SKM-1 (cell line): ENCODE data around the gene BABAM2.

Experiments
- DNase-seq: peaks from one replicate; lab custom pipeline; 2025; ENCODE audit not compliant: unreplicated experiment; lab: John Stamatoyannopoulos, UW

The BABAM2 gene

GRCh38 chr2:28062867-28063266 is 172.3 kb downstream of the BABAM2 start:
- no peak for DNase-seq

GRCh38 chr2:28063492-28063962 is 173.0 kb downstream of the BABAM2 start:
- no peak for DNase-seq

GRCh38 chr2:28067602-28068001 is 177.1 kb downstream of the BABAM2 start:
- DNase-seq, result no peak

GRCh38 chr2:28068088-28068487 is 177.6 kb downstream of the BABAM2 start:
- no peak for DNase-seq

- no peak for DNase-seq
Measured at GRCh38 chr2:28068527-28068926, 178.0 kb downstream of the BABAM2 start.

- no peak for DNase-seq
Measured at GRCh38 chr2:28071221-28071620, 180.7 kb downstream of the BABAM2 start.

- DNase-seq, result no peak
Measured at GRCh38 chr2:28074137-28074536, 183.6 kb downstream of the BABAM2 start.

GRCh38 chr2:28080911-28081310 is 190.4 kb downstream of the BABAM2 start:
- DNase-seq, result no peak

GRCh38 chr2:28082131-28082530 is 191.6 kb downstream of the BABAM2 start:
- no peak for DNase-seq

DNA sequence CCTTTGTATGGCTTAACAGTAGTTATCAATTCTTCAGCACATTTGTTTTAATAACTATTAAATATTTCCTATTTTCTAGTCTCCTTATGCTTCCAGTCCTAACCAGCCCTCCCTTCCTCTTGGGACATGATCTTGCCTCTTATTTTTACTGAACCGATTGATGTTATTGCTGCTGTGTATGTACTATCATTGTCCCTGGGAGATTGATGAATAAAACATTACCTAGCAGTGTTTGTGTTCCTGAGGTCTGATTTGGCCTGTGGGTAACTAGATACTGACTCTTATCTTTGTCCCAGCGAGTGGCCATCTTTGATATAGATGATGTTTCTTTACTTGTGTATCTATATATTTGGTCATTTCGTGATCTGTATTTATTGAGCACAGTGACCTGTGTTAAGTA is 192.9 kb downstream of the BABAM2 start:
- DNase-seq, result no peak

DNA sequence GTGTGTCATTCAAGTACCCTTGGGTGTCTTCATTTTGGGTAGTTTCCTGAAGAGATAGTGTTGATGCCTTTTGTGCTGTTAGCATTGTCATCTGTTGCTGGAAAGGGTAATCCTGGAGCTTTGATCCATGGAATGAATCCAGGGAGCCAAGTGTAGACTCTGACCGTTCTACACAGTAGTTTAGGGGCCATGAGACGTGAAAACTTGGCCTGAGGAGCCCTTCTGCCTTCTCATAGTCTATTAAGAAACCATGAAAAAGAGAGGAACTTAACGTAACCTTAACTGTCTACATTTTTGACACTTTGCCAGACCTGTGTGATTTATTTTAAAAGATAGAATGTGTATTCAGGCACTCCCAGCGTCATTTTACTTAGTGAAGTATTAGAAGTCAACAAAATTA is 194.0 kb downstream of the BABAM2 start:
- no peak for DNase-seq

DNA sequence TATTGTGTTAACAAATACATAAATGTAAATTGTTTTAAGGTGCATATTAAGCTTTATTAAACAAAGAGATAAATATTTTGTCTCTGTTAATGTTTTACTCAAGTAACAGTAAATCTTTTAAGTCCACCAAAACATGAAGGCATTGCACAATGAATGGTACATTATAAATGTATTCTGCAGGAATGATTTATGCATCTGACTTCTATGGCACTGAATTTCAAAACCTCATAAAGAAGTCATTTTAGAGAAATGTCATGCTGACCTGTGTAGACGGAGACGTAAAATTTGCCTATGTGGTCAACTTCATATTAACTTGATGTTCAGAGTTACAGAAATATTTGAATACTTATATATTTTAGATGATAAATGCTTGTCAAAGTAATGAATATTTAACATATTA is 194.7 kb downstream of the BABAM2 start:
- no peak for DNase-seq

DNA sequence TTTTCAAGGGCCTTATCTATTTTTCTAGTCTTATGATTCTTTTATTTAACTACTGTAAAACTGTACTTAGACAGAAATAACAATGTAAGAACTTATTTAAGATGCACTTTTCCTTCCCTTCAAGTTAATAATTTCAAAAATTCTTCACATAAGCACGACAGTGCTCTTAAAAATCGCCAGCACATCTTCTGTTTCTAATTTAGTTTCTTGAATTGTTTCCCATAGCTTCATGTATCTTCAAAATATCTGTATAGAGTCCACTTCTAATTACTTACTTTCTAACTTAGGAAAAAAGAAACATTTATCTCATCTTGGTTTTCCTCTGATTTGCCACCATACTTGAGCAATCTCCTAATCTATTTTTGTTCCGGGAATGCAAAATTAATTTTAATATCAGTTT is 196.1 kb downstream of the BABAM2 start:
- DNase-seq, result no peak

- DNase-seq, result no peak
Measured at GRCh38 chr2:28088970-28089369, 198.4 kb downstream of the BABAM2 start.

- no peak for DNase-seq
Measured at GRCh38 chr2:28089486-28089885, 199.0 kb downstream of the BABAM2 start.

DNA sequence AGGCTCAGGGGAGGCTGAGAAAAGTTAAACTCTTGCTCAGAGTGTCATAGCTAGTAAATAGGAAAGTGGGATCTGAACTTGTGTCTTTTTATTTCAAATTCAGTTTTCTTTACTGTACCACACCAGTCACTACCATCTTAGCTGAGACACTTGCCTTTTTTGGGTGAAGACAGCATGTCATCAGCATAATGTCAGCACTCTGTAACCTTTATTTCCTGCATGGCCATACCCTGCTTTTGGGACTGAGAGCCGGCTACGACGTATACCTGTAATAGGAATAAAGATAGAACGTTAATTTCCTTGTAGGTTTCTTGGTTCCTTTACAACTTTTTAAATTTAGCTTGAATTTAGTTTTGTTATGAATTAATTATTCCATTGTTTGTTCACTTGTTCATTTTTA is 202.8 kb downstream of the BABAM2 start:
- no peak for DNase-seq

- DNase-seq, result no peak
Measured at GRCh38 chr2:28093768-28094167, 203.2 kb downstream of the BABAM2 start.

GRCh38 chr2:28094739-28095138 is 204.2 kb downstream of the BABAM2 start:
- no peak for DNase-seq

DNA sequence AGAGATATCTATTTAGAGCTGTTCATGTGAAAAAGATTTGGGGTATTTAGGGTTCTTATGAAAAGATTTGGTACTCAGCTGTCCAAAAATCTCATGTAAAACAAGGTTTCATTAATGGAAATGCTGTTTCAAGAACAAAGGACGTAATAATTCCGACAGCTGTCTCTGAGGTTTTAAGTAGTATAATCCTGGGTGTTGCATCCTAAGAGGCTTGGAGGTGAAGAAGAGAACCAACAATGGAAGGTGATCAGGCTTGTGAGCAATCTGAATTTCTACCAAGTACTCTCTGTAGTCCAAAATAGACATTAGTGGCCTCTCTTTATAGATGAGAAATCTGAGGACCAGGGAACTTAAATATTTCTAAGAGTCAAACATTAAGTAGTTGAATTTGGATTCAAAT is 205.1 kb downstream of the BABAM2 start:
- no peak for DNase-seq

DNA sequence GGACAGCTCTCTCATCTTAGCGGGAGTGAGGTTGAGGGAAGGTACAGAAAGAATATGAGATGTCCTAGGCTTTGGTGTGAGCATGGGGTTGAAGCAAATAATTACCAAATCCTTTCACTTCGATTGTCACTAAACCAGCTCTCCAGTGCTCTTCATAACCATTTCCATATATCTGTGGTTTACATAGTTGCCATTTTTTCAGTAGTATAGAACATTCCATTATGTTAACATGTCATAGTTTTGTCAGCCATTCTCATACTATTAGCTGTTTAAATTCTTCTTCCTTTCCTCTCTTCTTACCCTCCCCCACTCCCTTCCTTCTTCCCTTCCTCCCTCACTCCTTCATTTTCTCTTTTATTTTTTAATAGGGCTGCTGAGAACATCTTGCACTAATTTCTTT is 205.9 kb downstream of the BABAM2 start:
- no peak for DNase-seq

- no peak for DNase-seq
Measured at GRCh38 chr2:28098501-28099225, 208.1 kb downstream of the BABAM2 start.

DNA sequence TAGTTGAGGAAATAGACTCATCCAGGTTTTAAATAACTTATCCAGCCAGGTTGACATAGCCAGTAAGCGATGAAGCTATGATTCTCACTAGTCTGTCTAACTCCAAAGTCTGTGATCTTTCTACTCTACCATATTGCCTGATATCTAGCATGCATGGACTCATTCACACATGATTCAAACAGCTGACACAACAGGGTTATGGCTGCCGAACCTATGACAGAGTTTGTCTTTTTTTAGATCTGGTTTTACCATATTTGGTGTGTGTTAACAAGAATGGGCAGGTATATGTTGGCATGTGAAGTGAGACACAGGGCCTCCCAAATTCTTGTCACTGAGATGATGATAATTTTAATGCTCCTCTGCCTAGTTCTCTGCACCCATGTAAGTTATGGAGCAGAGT is 210.6 kb downstream of the BABAM2 start:
- no peak for DNase-seq

DNA sequence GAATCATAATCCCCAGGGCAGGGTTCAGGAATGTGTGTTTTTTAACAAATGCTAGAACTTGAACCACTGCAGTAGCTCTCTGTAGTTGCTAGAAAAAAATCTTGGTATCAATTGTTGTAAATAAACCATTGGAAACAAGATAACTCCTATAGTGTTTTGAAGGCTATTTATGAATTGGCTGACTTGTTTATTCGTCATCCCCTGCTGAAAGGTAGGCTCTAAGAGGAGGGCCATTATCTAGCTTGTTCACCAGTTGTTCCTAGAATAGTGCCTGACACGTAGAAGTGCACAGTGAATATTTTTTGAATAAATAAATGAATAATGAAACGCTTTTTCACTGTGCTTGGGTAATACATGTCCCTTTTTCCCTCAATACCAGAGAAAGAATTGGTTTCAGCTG is 211.4 kb downstream of the BABAM2 start:
- no peak for DNase-seq
